Ascending aorta (tissue), 2 donors: ENCODE measurements around the gene SLC25A19. TPM values are rescaled to one million over a fixed set of nuclear protein-coding genes. Genes with fewer than 3 reads are reported as not detected.
A peak's percentile ranks its signal among the peaks of the same experiment; 100 is the strongest.
"Not testable (repeated sequence)": the region's sequence is repeated elsewhere in the genome, so short reads cannot be mapped to it uniquely, and the experiment has no call there.

Source experiments
- DNase-seq, 2 donors: peaks; one replicate each; pipeline ENCODE4 v3.0.0-alpha.2; 2019; ENCODE audit warnings: low spot score in 2 of 2
- H3K27ac ChIP-seq, 2 donors: fragments of 200-600 bp; sonication (generic); one replicate each; pipeline ENCODE4 v1.5.1; 2016 to 2017; ENCODE audit warnings: mild to moderate bottlenecking in 1 of 2
- H3K27me3 ChIP-seq: fragments of 200-600 bp; sonication (generic); one replicate; pipeline ENCODE4 v1.5.1; 2017
- H3K36me3 ChIP-seq, 2 donors: fragments of 200-600 bp; sonication (generic); one replicate each; pipeline ENCODE4 v1.5.1; 2016
- H3K4me1 ChIP-seq, 2 donors: fragments of 200-600 bp; sonication (generic); one replicate each; pipeline ENCODE4 v1.5.1; 2016 to 2017; ENCODE audit warnings: mild to moderate bottlenecking in 1 of 2
- H3K4me3 ChIP-seq, 2 donors: fragments of 200-600 bp; sonication (generic); one replicate each; pipeline ENCODE4 v1.5.1; 2016 to 2017; ENCODE audit warnings: mild to moderate bottlenecking in 1 of 2
- H3K9me3 ChIP-seq, 2 donors: fragments of 200-600 bp; sonication (generic); one replicate each; pipeline ENCODE4 v1.5.1; 2016
- CTCF ChIP-seq, 3 experiments: fragments of 200-600 bp in 2 of 3; fragments of 450-650 bp in 1 of 3; sonication (generic) in 2 of 3; IDR thresholded peaks; one replicate each; pipeline ENCODE4 v1.5.1; 2016 to 2019; ENCODE audit warnings: antibody characterized with exemption in 3 of 3, mild to moderate bottlenecking in 1 of 3, moderate library complexity in 1 of 3
- intact Hi-C: fragments of 100-400 bp; cut with DNase I; formaldehyde crosslinking; loops from one replicate; pipeline ENCODE4 v1.15.1; 2023
- total RNA-seq: library from RNA; depleted of rRNA; stranded (reverse); fragments of >200 nt; gene quantifications from one replicate; pipeline ENCODE4 v1.1.0, GENCODE V29; 2016

The SLC25A19 gene
- total RNA-seq, 1 donor from 2014 or later: 1.3 TPM

GRCh38 chr17:75263055-75263454 is 26.2 kb downstream of the SLC25A19 start:
- no peak overlapping the region for H3K27ac ChIP-seq
- H3K27me3 ChIP-seq: no peaks in the 10 kb centered on the region
- no peaks in the 10 kb centered on the region for H3K9me3 ChIP-seq
- no peak for TF ChIP-seq CTCF (IDR thresholded peaks at IDR 0.05)
- peaks cover 21 to 34% of the 10 kb centered on the region in 2 donors for H3K36me3 ChIP-seq
- intact Hi-C loops: loop anchor here (5.0 kb wide), 1 partner anchor 56 kb away; the partner anchor contains the start of gene NUP85
- DNase-seq: no peak
- H3K4me3 ChIP-seq: peak overlapping the region in 1 of 2 donors; percentile 88
- H3K4me1 ChIP-seq: peaks cover 3 to 26% of the 10 kb centered on the region in 2 donors

GRCh38 chr17:75262112-75262606 is 27.1 kb downstream of the SLC25A19 start:
- no peak for TF ChIP-seq CTCF (IDR thresholded peaks at IDR 0.05)
- Histone ChIP-seq H3K9me3 (no peaks in the 10 kb centered on the region), H3K27me3 (no peaks in the 10 kb centered on the region), H3K4me3 (peak overlapping the region; percentile 88 to 97), H3K27ac (peak overlapping the region; percentile 86 to 93), H3K36me3 (peaks cover 21 to 34% of the 10 kb centered on the region in 2 donors), H3K4me1 (peaks cover 3 to 26% of the 10 kb centered on the region in 2 donors)
- intact Hi-C loops: loop anchor here (5.0 kb wide), 1 partner anchor 55 kb away; the partner anchor contains the start of gene NUP85
- DNase-seq: no peak

- Histone ChIP-seq H3K4me3 (peak within 1 kb of the TSS; percentile 88 to 97), H3K27ac (peak within 1 kb of the TSS; percentile 86 to 93), H3K4me1 (peaks cover 3 to 26% of the 10 kb centered on the region in 2 donors), H3K36me3 (peaks cover 18 to 31% of the 10 kb centered on the region in 2 donors), H3K9me3 (no peaks in the 10 kb centered on the region), H3K27me3 (no peaks in the 10 kb centered on the region)
- peak; percentile 76 to 98 for DNase-seq
- peak in 1 of 3 experiments; percentile 3 for TF ChIP-seq CTCF (IDR thresholded peaks at IDR 0.05)
- intact Hi-C loops: loop anchor here (5.0 kb wide), 1 partner anchor 54 kb away; the partner anchor contains the start of gene NUP85
Measured at GRCh38 chr17:75261336-75262111, 27.7 kb downstream of the SLC25A19 start, which contains the start of the genes GGA3 and MRPS7. TSS of gene GGA3 (minus strand) at chr17:75261606. CDS start at chr17:75261587, 19 bp downstream. TSS of gene MRPS7 (plus strand) at chr17:75261879. CDS start at chr17:75261901, 22 bp downstream.

GRCh38 chr17:75260641-75261335 is 28.4 kb downstream of the SLC25A19 start:
- TF ChIP-seq CTCF (IDR thresholded peaks at IDR 0.05): peak in 1 of 3 experiments; percentile 11
- H3K36me3 ChIP-seq: peaks cover 11 to 24% of the 10 kb centered on the region in 2 donors
- H3K9me3 ChIP-seq: no peaks in the 10 kb centered on the region
- peaks cover 3 to 26% of the 10 kb centered on the region in 2 donors for H3K4me1 ChIP-seq
- H3K27me3 ChIP-seq: no peaks in the 10 kb centered on the region
- intact Hi-C loops: loop anchor here (5.0 kb wide), 1 partner anchor 53 kb away; the partner anchor contains the start of gene NUP85
- H3K27ac ChIP-seq: peak overlapping the region; percentile 86 to 93
- H3K4me3 ChIP-seq: peak overlapping the region; percentile 88 to 97
- no peak for DNase-seq

- H3K36me3 ChIP-seq, H3K9me3 ChIP-seq, intact Hi-C loops, H3K27me3 ChIP-seq, H3K4me3 ChIP-seq, H3K27ac ChIP-seq, DNase-seq: not testable (repeated sequence)
- peaks cover 3 to 14% of the 10 kb centered on the region in 2 donors for H3K4me1 ChIP-seq
Measured at GRCh38 chr17:75257228-75257627, 32.0 kb downstream of the SLC25A19 start.

GRCh38 chr17:75255954-75256698 is 33.1 kb downstream of the SLC25A19 start:
- H3K4me3 ChIP-seq, H3K27me3 ChIP-seq, H3K27ac ChIP-seq, intact Hi-C loops, H3K36me3 ChIP-seq, DNase-seq, H3K9me3 ChIP-seq: not testable (repeated sequence)
- peaks cover 3 to 13% of the 10 kb centered on the region in 2 donors for H3K4me1 ChIP-seq
